Smooth muscle cell (in vitro differentiated cells): ENCODE results near the gene PRSS27. TPM values are rescaled to one million over a fixed set of nuclear protein-coding genes. Genes with fewer than 3 reads are reported as not detected.

ENCODE experiments used
- DNase-seq: peaks from one replicate; lab custom pipeline; 2025; ENCODE audit not compliant: unreplicated experiment; lab: John Stamatoyannopoulos, UW
- H2AFZ ChIP-seq: fragments of 200-600 bp; sonication (generic); 2 replicates; pipeline ENCODE4 v1.6.0; 2016; ENCODE audit warnings: antibody characterized with exemption, low read depth, mild to moderate bottlenecking
- H3F3A ChIP-seq: fragments of 200-600 bp; sonication (generic); 2 replicates; pipeline ENCODE4 v1.6.0; 2017; ENCODE audit warnings: antibody characterized with exemption, low read depth
- H3K27ac ChIP-seq: fragments of 200-600 bp; sonication (generic); 2 replicates; pipeline ENCODE4 v1.5.1; 2016; ENCODE audit warnings: low read depth, mild to moderate bottlenecking
- H3K27me3 ChIP-seq: fragments of 200-600 bp; sonication (generic); 2 replicates; pipeline ENCODE4 v1.6.1; 2016; ENCODE audit warnings: low read depth, mild to moderate bottlenecking
- H3K36me3 ChIP-seq: fragments of 200-600 bp; sonication (generic); 2 replicates; pipeline ENCODE4 v1.5.1; 2016; ENCODE audit warnings: low read depth
- H3K4me1 ChIP-seq: fragments of 200-600 bp; sonication (generic); 2 replicates; pipeline ENCODE4 v1.5.1; 2016; ENCODE audit warnings: low read depth
- H3K4me2 ChIP-seq: fragments of 200-600 bp; sonication (generic); 2 replicates; pipeline ENCODE4 v1.6.0; 2016; ENCODE audit warnings: mild to moderate bottlenecking
- H3K4me3 ChIP-seq: fragments of 200-600 bp; sonication (generic); 2 replicates; pipeline ENCODE4 v1.5.1; 2016; ENCODE audit warnings: mild to moderate bottlenecking
- H3K79me2 ChIP-seq: fragments of 200-600 bp; sonication (generic); 2 replicates; pipeline ENCODE4 v1.6.0; 2016; ENCODE audit warnings: low read depth, mild to moderate bottlenecking
- H3K9ac ChIP-seq: fragments of 200-600 bp; sonication (generic); 2 replicates; pipeline ENCODE4 v1.6.0; 2016; ENCODE audit warnings: low read depth
- H3K9me3 ChIP-seq: fragments of 200-600 bp; sonication (generic); replicated peaks from 2 replicates; pipeline ENCODE4 v1.5.1; 2016; ENCODE audit warnings: low read depth
- H4K20me1 ChIP-seq: fragments of 200-600 bp; sonication (generic); 2 replicates; pipeline ENCODE4 v1.6.0; 2016; ENCODE audit warnings: low read depth
- CTCF ChIP-seq: fragments of 200-600 bp; sonication (generic); IDR thresholded peaks from 2 replicates; pipeline ENCODE4 v1.5.1; 2017; ENCODE audit warnings: borderline replicate concordance, mild to moderate bottlenecking, antibody characterized with exemption; ENCODE audit not compliant: insufficient read depth, poor library complexity, severe bottlenecking
- WGBS: methylation state at CpG from one replicate; pipeline ENCODE4 v1.1.7; 2016; ENCODE audit warnings: low lambda C conversion rate; 5-methylcytosine and 5-hydroxymethylcytosine counted together
- polyA plus RNA-seq: library from polyadenylated mRNA; unstranded; fragments of >200 nt; fragmentation: Nextera tagmentation; extraction: Ambion mirVana; gene quantifications from 2 replicates; pipeline ENCODE4 v1.2.1, GENCODE V29; 2016
- total RNA-seq: library from RNA; depleted of rRNA; stranded (reverse); fragments of >200 nt; gene quantifications from 2 replicates; pipeline ENCODE4 v1.2.3, GENCODE V29; 2014

PRSS27 gene
- total and polyA plus RNA-seq, 2 experiments from 2014 or later = 0.63 to 3.3 TPM

- WGBS = 89% methylated on average over 28 of the region's 28 CpGs
- no peak for TF ChIP-seq CTCF
- no peak overlapping the region for H3K9ac ChIP-seq
- no peak for DNase-seq
- H3K27me3 ChIP-seq = no peaks in the 10 kb centered on the region
- no peak overlapping the region for H2AFZ ChIP-seq
- H3K9me3 ChIP-seq = no peaks in the 10 kb centered on the region
- H3K4me1 ChIP-seq = no peaks in the 10 kb centered on the region
- H3K36me3 ChIP-seq = no peaks in the 10 kb centered on the region
- no peaks in the 10 kb centered on the region for H3K79me2 ChIP-seq
- no peaks in the 10 kb centered on the region for H3F3A ChIP-seq
- H3K4me3 ChIP-seq = no peak overlapping the region
- peaks cover 22% of the 10 kb centered on the region for H4K20me1 ChIP-seq
- H3K27ac ChIP-seq = no peak overlapping the region
- no peak overlapping the region for H3K4me2 ChIP-seq
Measured at GRCh38 chr16:2713985-2714774, 5.8 kb downstream of the PRSS27 start.

GRCh38 chr16:2713523-2713922 is 6.5 kb downstream of the PRSS27 start:
- Histone ChIP-seq H3K4me1 (no peaks in the 10 kb centered on the region), H3K79me2 (no peaks in the 10 kb centered on the region), H3K36me3 (no peaks in the 10 kb centered on the region), H3K4me2 (no peak overlapping the region), H4K20me1 (peaks cover 28% of the 10 kb centered on the region), H3K9ac (no peak overlapping the region), H2AFZ (no peak overlapping the region), H3K9me3 (no peaks in the 10 kb centered on the region), H3K27me3 (no peaks in the 10 kb centered on the region), H3K27ac (no peak overlapping the region), H3F3A (no peaks in the 10 kb centered on the region), H3K4me3 (no peak overlapping the region)
- no peak for DNase-seq
- 86% methylated on average over 14 of the region's 14 CpGs for WGBS
- TF ChIP-seq CTCF = no peak

- Histone ChIP-seq H3K4me3 (no peak overlapping the region), H2AFZ (no peak overlapping the region), H3K27ac (no peak overlapping the region), H3K4me2 (no peak overlapping the region), H3K79me2 (no peaks in the 10 kb centered on the region), H3K9ac (no peak overlapping the region), H4K20me1 (peaks cover 29% of the 10 kb centered on the region), H3F3A (no peaks in the 10 kb centered on the region), H3K9me3 (no peaks in the 10 kb centered on the region), H3K36me3 (no peaks in the 10 kb centered on the region), H3K27me3 (no peaks in the 10 kb centered on the region), H3K4me1 (no peaks in the 10 kb centered on the region)
- WGBS = 91% methylated on average over 21 of the region's 21 CpGs
- TF ChIP-seq CTCF = no peak
- DNase-seq = no peak
Measured at GRCh38 chr16:2712546-2712945, 7.5 kb downstream of the PRSS27 start.

- no peaks in the 10 kb centered on the region for H3F3A ChIP-seq
- 90% methylated on average over 14 of the region's 14 CpGs for WGBS
Measured at GRCh38 chr16:2712063-2712441, 8.0 kb downstream of the PRSS27 start.

More at GRCh38 chr16:2712063-2712441, 8.0 kb downstream of the PRSS27 start:
- Histone ChIP-seq H3K9me3 (no peaks in the 10 kb centered on the region), H3K79me2 (no peaks in the 10 kb centered on the region), H4K20me1 (peaks cover 29% of the 10 kb centered on the region), H2AFZ (no peak overlapping the region), H3K4me3 (no peak overlapping the region), H3K4me1 (no peaks in the 10 kb centered on the region), H3K9ac (no peak overlapping the region), H3K36me3 (no peaks in the 10 kb centered on the region), H3K27me3 (no peaks in the 10 kb centered on the region), H3K27ac (no peak overlapping the region), H3K4me2 (no peak overlapping the region)
- no peak for DNase-seq
- TF ChIP-seq CTCF = no peak
